Activated CD8-positive, alpha-beta memory T cell treated with anti-CD3 and anti-CD28 coated beads, Interleukin-2, amount 50 U/mL, for 1 hour (primary cell): ENCODE measurements around the gene FXN.
"Not testable (repeated sequence)": the region's sequence is repeated elsewhere in the genome, so short reads cannot be mapped to it uniquely, and the experiment has no call there.

ENCODE experiments used
- DNase-seq: peaks from one replicate; pipeline ENCODE4 v3.0.0-alpha.2; 2020; ENCODE audit errors: extremely low read depth

Gene FXN

GRCh38 chr9:69103348-69103996, 67.9 kb downstream of the FXN start:
- not testable (repeated sequence) for DNase-seq

GRCh38 chr9:69104830-69105527, 69.4 kb downstream of the FXN start:
- no peak for DNase-seq

- no peak for DNase-seq
These were observed 72.2 kb downstream of the FXN start for GRCh38 chr9:69107771-69108170.

GRCh38 chr9:69108706-69109105, 73.2 kb downstream of the FXN start:
- DNase-seq = not testable (repeated sequence)

- DNase-seq = no peak
These were observed 73.6 kb downstream of the FXN start for GRCh38 chr9:69109152-69109551.

GRCh38 chr9:69112646-69113045, 77.1 kb downstream of the FXN start:
- DNase-seq = not testable (repeated sequence)

- DNase-seq = no peak
These were observed 80.1 kb downstream of the FXN start for GRCh38 chr9:69115621-69116020.

GRCh38 chr9:69118656-69119055, 83.1 kb downstream of the FXN start:
- DNase-seq = no peak

- DNase-seq = no peak
These were observed 85.0 kb downstream of the FXN start for GRCh38 chr9:69120380-69121154.

GRCh38 chr9:69121155-69122081, 85.9 kb downstream of the FXN start:
- no peak for DNase-seq

GRCh38 chr9:69122082-69122548, 86.6 kb downstream of the FXN start:
- no peak for DNase-seq

GRCh38 chr9:69122549-69123141, 87.1 kb downstream of the FXN start:
- no peak for DNase-seq

GRCh38 chr9:69130456-69131441, 95.2 kb downstream of the FXN start:
- no peak for DNase-seq

- no peak for DNase-seq
These were observed 96.1 kb downstream of the FXN start for GRCh38 chr9:69131682-69132081.

GRCh38 chr9:69132361-69132760, 96.8 kb downstream of the FXN start:
- DNase-seq = no peak

- DNase-seq = no peak
These were observed 98.9 kb downstream of the FXN start for GRCh38 chr9:69134412-69134811.

- no peak for DNase-seq
These were observed 100.6 kb downstream of the FXN start for GRCh38 chr9:69136185-69136584.

- no peak for DNase-seq
These were observed 101.2 kb downstream of the FXN start for GRCh38 chr9:69136779-69137178.

GRCh38 chr9:69137311-69137710, 101.8 kb downstream of the FXN start:
- DNase-seq = no peak

GRCh38 chr9:69139596-69139995, 104.0 kb downstream of the FXN start:
- DNase-seq = no peak
